IPS-NIHi11 (cell line): Measurements from ENCODE around the gene GRIP1.
A peak's percentile ranks its signal among the peaks of the same experiment; 100 is the strongest.
"Not testable (repeated sequence)": the region's sequence is repeated elsewhere in the genome, so short reads cannot be mapped to it uniquely, and the experiment has no call there.

ENCODE experiments used
- DNase-seq: peaks from one replicate; pipeline ENCODE4 v3.0.0; 2012; ENCODE audit warnings: mixed read lengths, low spot score

GRIP1 gene

GRCh38 chr12:66531766-66532165 lies 147.1 kb downstream of the GRIP1 start:
- DNase-seq = no peak

- DNase-seq = no peak
These were observed 148.9 kb downstream of the GRIP1 start for GRCh38 chr12:66529934-66530333.

- DNase-seq = no peak
These were observed 162.3 kb downstream of the GRIP1 start for GRCh38 chr12:66516561-66516960.

- peak; percentile 29 for DNase-seq
These were observed 162.7 kb downstream of the GRIP1 start for GRCh38 chr12:66516133-66516532.

- DNase-seq = no peak
These were observed 164.3 kb downstream of the GRIP1 start for GRCh38 chr12:66514581-66514980.

- DNase-seq = no peak
These were observed 170.9 kb downstream of the GRIP1 start for GRCh38 chr12:66508025-66508424.

GRCh38 chr12:66503746-66504145 lies 175.1 kb downstream of the GRIP1 start:
- no peak for DNase-seq

- DNase-seq = no peak
These were observed 176.0 kb downstream of the GRIP1 start for GRCh38 chr12:66502911-66503310.

GRCh38 chr12:66500841-66501240 lies 178.0 kb downstream of the GRIP1 start:
- no peak for DNase-seq

GRCh38 chr12:66500091-66500490 lies 178.8 kb downstream of the GRIP1 start:
- DNase-seq = no peak

- DNase-seq = no peak
These were observed 179.9 kb downstream of the GRIP1 start for GRCh38 chr12:66499000-66499399.

GRCh38 chr12:66498059-66498458 lies 180.8 kb downstream of the GRIP1 start:
- DNase-seq = not testable (repeated sequence)

GRCh38 chr12:66497008-66497897 lies 181.6 kb downstream of the GRIP1 start:
- no peak for DNase-seq

GRCh38 chr12:66496595-66496994 lies 182.3 kb downstream of the GRIP1 start:
- no peak for DNase-seq

GRCh38 chr12:66495709-66496108 lies 183.2 kb downstream of the GRIP1 start:
- no peak for DNase-seq

- DNase-seq = no peak
These were observed 185.1 kb downstream of the GRIP1 start for GRCh38 chr12:66493819-66494218.

- DNase-seq = no peak
These were observed 187.0 kb downstream of the GRIP1 start for GRCh38 chr12:66491853-66492252.

- no peak for DNase-seq
These were observed 196.3 kb downstream of the GRIP1 start for GRCh38 chr12:66482351-66483203.

- DNase-seq = peak; percentile 40
These were observed 210.9 kb downstream of the GRIP1 start for GRCh38 chr12:66467932-66468331.

GRCh38 chr12:66461331-66461730 lies 217.5 kb downstream of the GRIP1 start:
- DNase-seq = no peak

GRCh38 chr12:66459944-66460482 lies 218.9 kb downstream of the GRIP1 start:
- no peak for DNase-seq

- no peak for DNase-seq
These were observed 222.3 kb downstream of the GRIP1 start for GRCh38 chr12:66456612-66457011.

GRCh38 chr12:66453844-66454243 lies 225.0 kb downstream of the GRIP1 start:
- no peak for DNase-seq
